Measurements from ENCODE around the gene MARVELD3. TPM values are rescaled to one million over a fixed set of nuclear protein-coding genes. Genes with fewer than 3 reads are reported as not detected.

Gene MARVELD3
- total and polyA plus RNA-seq, 2 of the 8 experiments (the other 6 are each of a cell fraction or from before 2014, with no cell fraction given): 18.0 to 34.8 TPM

DNA sequence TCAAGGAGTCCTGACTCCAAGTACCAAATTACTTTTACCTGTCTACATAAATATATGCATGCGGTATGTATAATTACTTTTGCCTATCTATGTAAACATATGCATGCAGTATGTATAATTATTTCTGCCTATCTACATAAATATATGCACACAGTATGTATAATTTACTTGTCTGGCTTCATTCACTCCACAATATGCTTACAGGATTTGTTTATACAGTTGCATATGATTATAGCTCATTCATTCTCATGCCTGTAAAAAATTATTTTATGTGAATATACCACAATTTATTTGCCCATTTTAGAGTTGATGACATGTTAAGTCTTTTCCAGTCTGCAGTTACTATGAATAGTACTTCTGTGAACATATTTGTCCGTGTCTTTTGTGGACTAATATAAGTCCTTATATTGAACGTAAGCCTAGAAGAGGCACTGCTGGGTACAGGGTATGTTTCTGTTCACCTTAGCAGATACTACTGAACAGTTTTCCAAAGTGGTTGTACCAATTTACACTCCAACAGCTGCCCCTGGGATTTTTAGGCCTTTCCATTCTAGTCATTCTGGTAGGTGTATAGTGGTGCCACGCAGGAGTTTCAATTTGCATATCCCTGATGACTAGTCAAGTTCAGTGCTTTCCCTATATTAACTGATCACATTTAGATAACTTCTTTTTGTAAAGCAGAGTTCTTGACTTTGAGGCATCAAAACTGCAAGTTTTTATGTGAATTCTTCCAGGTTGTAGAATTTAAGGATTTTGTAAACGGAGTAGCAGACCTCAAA is 47.0 kb downstream of the MARVELD3 start (continued):
- TF ChIP-seq, protein P1, sequence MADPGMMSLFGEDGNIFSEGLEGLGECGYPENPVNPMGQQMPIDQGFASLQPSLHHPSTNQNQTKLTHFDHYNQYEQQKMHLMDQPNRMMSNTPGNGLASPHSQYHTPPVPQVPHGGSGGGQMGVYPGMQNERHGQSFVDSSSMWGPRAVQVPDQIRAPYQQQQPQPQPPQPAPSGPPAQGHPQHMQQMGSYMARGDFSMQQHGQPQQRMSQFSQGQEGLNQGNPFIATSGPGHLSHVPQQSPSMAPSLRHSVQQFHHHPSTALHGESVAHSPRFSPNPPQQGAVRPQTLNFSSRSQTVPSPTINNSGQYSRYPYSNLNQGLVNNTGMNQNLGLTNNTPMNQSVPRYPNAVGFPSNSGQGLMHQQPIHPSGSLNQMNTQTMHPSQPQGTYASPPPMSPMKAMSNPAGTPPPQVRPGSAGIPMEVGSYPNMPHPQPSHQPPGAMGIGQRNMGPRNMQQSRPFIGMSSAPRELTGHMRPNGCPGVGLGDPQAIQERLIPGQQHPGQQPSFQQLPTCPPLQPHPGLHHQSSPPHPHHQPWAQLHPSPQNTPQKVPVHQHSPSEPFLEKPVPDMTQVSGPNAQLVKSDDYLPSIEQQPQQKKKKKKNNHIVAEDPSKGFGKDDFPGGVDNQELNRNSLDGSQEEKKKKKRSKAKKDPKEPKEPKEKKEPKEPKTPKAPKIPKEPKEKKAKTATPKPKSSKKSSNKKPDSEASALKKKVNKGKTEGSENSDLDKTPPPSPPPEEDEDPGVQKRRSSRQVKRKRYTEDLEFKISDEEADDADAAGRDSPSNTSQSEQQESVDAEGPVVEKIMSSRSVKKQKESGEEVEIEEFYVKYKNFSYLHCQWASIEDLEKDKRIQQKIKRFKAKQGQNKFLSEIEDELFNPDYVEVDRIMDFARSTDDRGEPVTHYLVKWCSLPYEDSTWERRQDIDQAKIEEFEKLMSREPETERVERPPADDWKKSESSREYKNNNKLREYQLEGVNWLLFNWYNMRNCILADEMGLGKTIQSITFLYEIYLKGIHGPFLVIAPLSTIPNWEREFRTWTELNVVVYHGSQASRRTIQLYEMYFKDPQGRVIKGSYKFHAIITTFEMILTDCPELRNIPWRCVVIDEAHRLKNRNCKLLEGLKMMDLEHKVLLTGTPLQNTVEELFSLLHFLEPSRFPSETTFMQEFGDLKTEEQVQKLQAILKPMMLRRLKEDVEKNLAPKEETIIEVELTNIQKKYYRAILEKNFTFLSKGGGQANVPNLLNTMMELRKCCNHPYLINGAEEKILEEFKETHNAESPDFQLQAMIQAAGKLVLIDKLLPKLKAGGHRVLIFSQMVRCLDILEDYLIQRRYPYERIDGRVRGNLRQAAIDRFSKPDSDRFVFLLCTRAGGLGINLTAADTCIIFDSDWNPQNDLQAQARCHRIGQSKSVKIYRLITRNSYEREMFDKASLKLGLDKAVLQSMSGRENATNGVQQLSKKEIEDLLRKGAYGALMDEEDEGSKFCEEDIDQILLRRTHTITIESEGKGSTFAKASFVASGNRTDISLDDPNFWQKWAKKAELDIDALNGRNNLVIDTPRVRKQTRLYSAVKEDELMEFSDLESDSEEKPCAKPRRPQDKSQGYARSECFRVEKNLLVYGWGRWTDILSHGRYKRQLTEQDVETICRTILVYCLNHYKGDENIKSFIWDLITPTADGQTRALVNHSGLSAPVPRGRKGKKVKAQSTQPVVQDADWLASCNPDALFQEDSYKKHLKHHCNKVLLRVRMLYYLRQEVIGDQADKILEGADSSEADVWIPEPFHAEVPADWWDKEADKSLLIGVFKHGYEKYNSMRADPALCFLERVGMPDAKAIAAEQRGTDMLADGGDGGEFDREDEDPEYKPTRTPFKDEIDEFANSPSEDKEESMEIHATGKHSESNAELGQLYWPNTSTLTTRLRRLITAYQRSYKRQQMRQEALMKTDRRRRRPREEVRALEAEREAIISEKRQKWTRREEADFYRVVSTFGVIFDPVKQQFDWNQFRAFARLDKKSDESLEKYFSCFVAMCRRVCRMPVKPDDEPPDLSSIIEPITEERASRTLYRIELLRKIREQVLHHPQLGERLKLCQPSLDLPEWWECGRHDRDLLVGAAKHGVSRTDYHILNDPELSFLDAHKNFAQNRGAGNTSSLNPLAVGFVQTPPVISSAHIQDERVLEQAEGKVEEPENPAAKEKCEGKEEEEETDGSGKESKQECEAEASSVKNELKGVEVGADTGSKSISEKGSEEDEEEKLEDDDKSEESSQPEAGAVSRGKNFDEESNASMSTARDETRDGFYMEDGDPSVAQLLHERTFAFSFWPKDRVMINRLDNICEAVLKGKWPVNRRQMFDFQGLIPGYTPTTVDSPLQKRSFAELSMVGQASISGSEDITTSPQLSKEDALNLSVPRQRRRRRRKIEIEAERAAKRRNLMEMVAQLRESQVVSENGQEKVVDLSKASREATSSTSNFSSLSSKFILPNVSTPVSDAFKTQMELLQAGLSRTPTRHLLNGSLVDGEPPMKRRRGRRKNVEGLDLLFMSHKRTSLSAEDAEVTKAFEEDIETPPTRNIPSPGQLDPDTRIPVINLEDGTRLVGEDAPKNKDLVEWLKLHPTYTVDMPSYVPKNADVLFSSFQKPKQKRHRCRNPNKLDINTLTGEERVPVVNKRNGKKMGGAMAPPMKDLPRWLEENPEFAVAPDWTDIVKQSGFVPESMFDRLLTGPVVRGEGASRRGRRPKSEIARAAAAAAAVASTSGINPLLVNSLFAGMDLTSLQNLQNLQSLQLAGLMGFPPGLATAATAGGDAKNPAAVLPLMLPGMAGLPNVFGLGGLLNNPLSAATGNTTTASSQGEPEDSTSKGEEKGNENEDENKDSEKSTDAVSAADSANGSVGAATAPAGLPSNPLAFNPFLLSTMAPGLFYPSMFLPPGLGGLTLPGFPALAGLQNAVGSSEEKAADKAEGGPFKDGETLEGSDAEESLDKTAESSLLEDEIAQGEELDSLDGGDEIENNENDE (IDR thresholded peaks at IDR 0.05; ENCODE audit: insufficient replicate concordance, low read length): no peak
- TF ChIP-seq KDM5A (IDR thresholded peaks at IDR 0.05; ENCODE audit: low read length) (no peak), SP2 (IDR thresholded peaks at IDR 0.05; ENCODE audit: low read length) (no peak), RNF2 (IDR thresholded peaks at IDR 0.05; ENCODE audit: borderline replicate concordance, low read depth, low read length, missing control alignments, poor library complexity, severe bottlenecking) (no peak), POU5F1 (IDR thresholded peaks at IDR 0.05; ENCODE audit: low read depth, low read length) (no peak), SAP30 (IDR thresholded peaks at IDR 0.05; ENCODE audit: insufficient read depth, insufficient replicate concordance, low read length) (no peak), SIX5 (IDR thresholded peaks at IDR 0.05; ENCODE audit: low read depth, low read length) (no peak)
- TF ChIP-seq, protein P2, sequence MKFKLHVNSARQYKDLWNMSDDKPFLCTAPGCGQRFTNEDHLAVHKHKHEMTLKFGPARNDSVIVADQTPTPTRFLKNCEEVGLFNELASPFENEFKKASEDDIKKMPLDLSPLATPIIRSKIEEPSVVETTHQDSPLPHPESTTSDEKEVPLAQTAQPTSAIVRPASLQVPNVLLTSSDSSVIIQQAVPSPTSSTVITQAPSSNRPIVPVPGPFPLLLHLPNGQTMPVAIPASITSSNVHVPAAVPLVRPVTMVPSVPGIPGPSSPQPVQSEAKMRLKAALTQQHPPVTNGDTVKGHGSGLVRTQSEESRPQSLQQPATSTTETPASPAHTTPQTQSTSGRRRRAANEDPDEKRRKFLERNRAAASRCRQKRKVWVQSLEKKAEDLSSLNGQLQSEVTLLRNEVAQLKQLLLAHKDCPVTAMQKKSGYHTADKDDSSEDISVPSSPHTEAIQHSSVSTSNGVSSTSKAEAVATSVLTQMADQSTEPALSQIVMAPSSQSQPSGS (IDR thresholded peaks at IDR 0.05; ENCODE audit: low read length): no peak

All from H1 (cell line).